MM.1S (cell line): Measurements from ENCODE around the gene ELP4.

Experiments
- DNase-seq: peaks from one replicate; pipeline ENCODE4 v3.0.0-alpha.2; 2015
- H2AFZ ChIP-seq: fragments of 300-600 bp; sonication (generic); 2 replicates; pipeline ENCODE4 v1.6.0; 2016; ENCODE audit warnings: antibody characterized with exemption, low read length
- H3F3A ChIP-seq: fragments of 300-600 bp; sonication (generic); 2 replicates; pipeline ENCODE4 v1.6.1; 2016; ENCODE audit warnings: mild to moderate bottlenecking, antibody characterized with exemption, low read length, moderate library complexity, mixed read lengths; ENCODE audit not compliant: insufficient read depth
- H3K27ac ChIP-seq: fragments of 300-600 bp; sonication (generic); 2 replicates; pipeline ENCODE4 v1.5.1; 2016; ENCODE audit warnings: mild to moderate bottlenecking, low read length
- H3K27me3 ChIP-seq: fragments of 300-600 bp; sonication (generic); replicated peaks from 2 replicates; pipeline ENCODE4 v1.6.0; 2016; ENCODE audit warnings: low read length; ENCODE audit not compliant: insufficient read depth
- H3K36me3 ChIP-seq: fragments of 300-600 bp; sonication (generic); replicated peaks from 2 replicates; pipeline ENCODE4 v1.6.1; 2016; ENCODE audit warnings: mild to moderate bottlenecking, low read length, mixed read lengths; ENCODE audit not compliant: insufficient read depth
- H3K4me1 ChIP-seq: fragments of 300-600 bp; sonication (generic); 2 replicates; pipeline ENCODE4 v1.6.1; 2016; ENCODE audit warnings: low read length, mixed read lengths
- H3K4me2 ChIP-seq: fragments of 300-600 bp; sonication (generic); 2 replicates; pipeline ENCODE4 v1.6.0; 2016; ENCODE audit warnings: low read depth, low read length
- H3K4me3 ChIP-seq: fragments of 300-600 bp; sonication (generic); 2 replicates; pipeline ENCODE4 v1.5.1; 2016; ENCODE audit warnings: low read length, mixed read lengths
- H3K79me2 ChIP-seq: fragments of 300-600 bp; sonication (generic); 2 replicates; pipeline ENCODE4 v1.6.1; 2016; ENCODE audit warnings: mixed run types, low read length, mixed read lengths
- H3K9ac ChIP-seq: fragments of 300-600 bp; sonication (generic); 2 replicates; pipeline ENCODE4 v1.6.1; 2016; ENCODE audit warnings: low read length, mixed read lengths
- H3K9me2 ChIP-seq: fragments of 300-600 bp; sonication (generic); replicated peaks from 2 replicates; pipeline ENCODE4 v1.6.1; 2016; ENCODE audit warnings: mild to moderate bottlenecking, low read length, mixed read lengths; ENCODE audit not compliant: insufficient read depth
- H3K9me3 ChIP-seq: fragments of 300-600 bp; sonication (generic); replicated peaks from 2 replicates; pipeline ENCODE4 v1.6.1; 2016; ENCODE audit warnings: mild to moderate bottlenecking, low read length, mixed read lengths; ENCODE audit not compliant: insufficient read depth
- H4K20me1 ChIP-seq: fragments of 300-600 bp; sonication (generic); 2 replicates; pipeline ENCODE4 v1.6.1; 2016; ENCODE audit warnings: mild to moderate bottlenecking, low read length, moderate library complexity, mixed read lengths; ENCODE audit not compliant: insufficient read depth
- EZH2 ChIP-seq: fragments of 300-600 bp; sonication (generic); optimal IDR thresholded peaks from 2 replicates; pipeline ENCODE3; 2017; ENCODE audit warnings: low read depth, mild to moderate bottlenecking, antibody characterized with exemption, low read length, mixed read lengths
- EZH2phosphoT487 ChIP-seq: fragments of 300-600 bp; sonication (generic); IDR thresholded peaks from 2 replicates; pipeline ENCODE4 v1.6.1; 2018; ENCODE audit warnings: antibody characterized with exemption, low read length
- TF ChIP-seq, protein P1 (sequence below): fragments of 300-600 bp; sonication (generic); IDR thresholded peaks from 2 replicates; pipeline ENCODE4 v1.5.1; 2016; ENCODE audit warnings: antibody characterized with exemption, low read length, mixed read lengths

The ELP4 gene

DNA sequence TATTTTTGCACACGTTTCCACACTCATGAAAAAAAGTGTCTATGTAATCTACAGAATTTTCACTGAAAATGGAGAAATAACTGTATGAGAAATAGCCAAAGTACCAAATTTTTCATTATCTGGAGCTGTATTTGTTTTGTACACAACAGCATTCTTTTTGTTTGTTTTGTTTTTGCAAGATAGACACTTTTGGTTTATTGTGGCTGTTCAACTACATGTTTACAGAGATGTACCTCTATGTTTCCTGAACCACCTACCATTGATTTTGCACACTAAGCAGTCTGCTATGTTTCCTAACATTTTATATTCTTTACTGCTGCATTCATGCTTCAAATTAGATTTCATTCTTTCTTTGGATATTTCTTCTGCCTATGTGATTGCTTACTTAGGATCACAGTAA, 116.3 kb downstream of the ELP4 start:
- no peaks in the 10 kb centered on the region for H4K20me1 ChIP-seq
- no peaks in the 10 kb centered on the region for H3F3A ChIP-seq
- no peaks in the 10 kb centered on the region; the same call in 1 of the 2 replicates for H3K36me3 ChIP-seq
- H2AFZ ChIP-seq, result no peak overlapping the region
- H3K9me3 ChIP-seq, result no peaks in the 10 kb centered on the region
- no peaks in the 10 kb centered on the region for H3K79me2 ChIP-seq
- DNase-seq, result no peak
- no peaks in the 10 kb centered on the region for H3K9me2 ChIP-seq
- H3K9ac ChIP-seq, result no peak overlapping the region
- H3K4me3 ChIP-seq, result no peak overlapping the region
- TF ChIP-seq EZH2phosphoT487 (no peak), EZH2 (no peak)
- TF ChIP-seq, protein P1, sequence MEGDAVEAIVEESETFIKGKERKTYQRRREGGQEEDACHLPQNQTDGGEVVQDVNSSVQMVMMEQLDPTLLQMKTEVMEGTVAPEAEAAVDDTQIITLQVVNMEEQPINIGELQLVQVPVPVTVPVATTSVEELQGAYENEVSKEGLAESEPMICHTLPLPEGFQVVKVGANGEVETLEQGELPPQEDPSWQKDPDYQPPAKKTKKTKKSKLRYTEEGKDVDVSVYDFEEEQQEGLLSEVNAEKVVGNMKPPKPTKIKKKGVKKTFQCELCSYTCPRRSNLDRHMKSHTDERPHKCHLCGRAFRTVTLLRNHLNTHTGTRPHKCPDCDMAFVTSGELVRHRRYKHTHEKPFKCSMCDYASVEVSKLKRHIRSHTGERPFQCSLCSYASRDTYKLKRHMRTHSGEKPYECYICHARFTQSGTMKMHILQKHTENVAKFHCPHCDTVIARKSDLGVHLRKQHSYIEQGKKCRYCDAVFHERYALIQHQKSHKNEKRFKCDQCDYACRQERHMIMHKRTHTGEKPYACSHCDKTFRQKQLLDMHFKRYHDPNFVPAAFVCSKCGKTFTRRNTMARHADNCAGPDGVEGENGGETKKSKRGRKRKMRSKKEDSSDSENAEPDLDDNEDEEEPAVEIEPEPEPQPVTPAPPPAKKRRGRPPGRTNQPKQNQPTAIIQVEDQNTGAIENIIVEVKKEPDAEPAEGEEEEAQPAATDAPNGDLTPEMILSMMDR, result no peak
- H3K4me1 ChIP-seq, result no peaks in the 10 kb centered on the region
- no peak overlapping the region for H3K27ac ChIP-seq
- no peaks in the 10 kb centered on the region for H3K27me3 ChIP-seq
- no peak overlapping the region for H3K4me2 ChIP-seq

DNA sequence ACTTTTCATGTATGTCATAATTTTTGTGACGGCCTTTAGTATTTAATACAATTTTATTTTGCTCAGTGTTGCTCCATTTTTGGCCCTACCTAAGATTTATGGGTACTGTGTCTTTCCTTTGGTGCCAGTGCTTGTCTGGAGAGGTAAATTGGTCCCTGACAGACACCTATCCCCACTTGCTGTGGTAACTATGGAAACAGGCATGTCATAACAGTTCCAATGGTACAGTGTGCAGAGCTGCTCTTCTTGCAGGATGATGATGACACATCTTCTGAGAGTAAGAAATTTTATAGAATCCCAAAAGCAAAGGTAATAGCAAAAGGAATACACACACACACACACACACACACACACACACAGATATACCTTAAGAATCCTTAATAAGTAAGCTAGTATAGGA, 118.5 kb downstream of the ELP4 start:
- H3K9me2 ChIP-seq, result no peaks in the 10 kb centered on the region
- H3K27ac ChIP-seq, result no peak overlapping the region
- H2AFZ ChIP-seq, result no peak overlapping the region
- H3F3A ChIP-seq, result no peaks in the 10 kb centered on the region
- H3K9ac ChIP-seq, result no peak overlapping the region
- H3K36me3 ChIP-seq, result no peaks in the 10 kb centered on the region; the same call in 1 of the 2 replicates
- no peaks in the 10 kb centered on the region for H3K27me3 ChIP-seq
- H3K79me2 ChIP-seq, result no peaks in the 10 kb centered on the region
- H3K4me3 ChIP-seq, result no peak overlapping the region
- H3K9me3 ChIP-seq, result no peaks in the 10 kb centered on the region
- no peak for TF ChIP-seq EZH2phosphoT487
- TF ChIP-seq, protein P1, result no peak
- no peak for DNase-seq
- no peaks in the 10 kb centered on the region for H4K20me1 ChIP-seq
- H3K4me2 ChIP-seq, result no peak overlapping the region
- no peaks in the 10 kb centered on the region for H3K4me1 ChIP-seq

DNA sequence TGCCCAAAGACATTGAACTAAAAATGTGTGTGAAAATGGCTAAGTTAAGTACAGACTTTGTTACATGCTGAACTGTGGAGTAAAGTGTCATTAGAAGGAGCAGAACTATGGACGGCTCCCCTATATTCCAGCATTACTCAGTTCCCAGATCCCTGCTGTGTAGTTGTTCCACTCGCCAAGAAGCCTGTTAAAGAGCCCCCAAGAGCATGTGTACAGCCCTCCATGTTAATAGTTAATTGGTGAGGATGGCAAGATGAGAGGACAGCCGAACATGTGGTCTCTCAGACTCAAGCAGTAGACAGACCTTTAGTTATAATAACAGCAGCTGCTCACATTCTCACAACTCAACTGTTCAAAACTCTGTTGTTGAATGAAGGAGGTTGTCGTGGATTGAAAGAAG, 127.4 kb downstream of the ELP4 start:
- H3F3A ChIP-seq, result no peaks in the 10 kb centered on the region
- TF ChIP-seq EZH2, result no peak
- TF ChIP-seq, protein P1, result no peak
- TF ChIP-seq EZH2phosphoT487, result no peak
- H4K20me1 ChIP-seq, result no peaks in the 10 kb centered on the region
- H3K9ac ChIP-seq, result no peak overlapping the region
- no peaks in the 10 kb centered on the region for H3K9me2 ChIP-seq
- no peaks in the 10 kb centered on the region for H3K9me3 ChIP-seq
- H3K4me3 ChIP-seq, result no peak overlapping the region
- no peaks in the 10 kb centered on the region for H3K27me3 ChIP-seq
- H3K27ac ChIP-seq, result no peak overlapping the region
- no peaks in the 10 kb centered on the region for H3K4me1 ChIP-seq
- DNase-seq, result no peak
- H3K79me2 ChIP-seq, result no peaks in the 10 kb centered on the region
- H3K36me3 ChIP-seq, result no peaks in the 10 kb centered on the region
- H2AFZ ChIP-seq, result no peak overlapping the region
- no peak overlapping the region for H3K4me2 ChIP-seq
